Measurements from ENCODE around the gene AATF.

The AATF gene

GRCh38 chr17:36977066-36977465, 28.3 kb downstream of the AATF start:
- ChIA-PET POLR2A (no interaction called here), CTCF (interaction anchor here (0.7 kb wide), 1 partner anchor 36 kb away, joined by 3 read pairs; no protein-coding TSS in a partner anchor)
- no peak for DNase-seq (ENCODE audit: low read depth, low spot score)

DNA sequence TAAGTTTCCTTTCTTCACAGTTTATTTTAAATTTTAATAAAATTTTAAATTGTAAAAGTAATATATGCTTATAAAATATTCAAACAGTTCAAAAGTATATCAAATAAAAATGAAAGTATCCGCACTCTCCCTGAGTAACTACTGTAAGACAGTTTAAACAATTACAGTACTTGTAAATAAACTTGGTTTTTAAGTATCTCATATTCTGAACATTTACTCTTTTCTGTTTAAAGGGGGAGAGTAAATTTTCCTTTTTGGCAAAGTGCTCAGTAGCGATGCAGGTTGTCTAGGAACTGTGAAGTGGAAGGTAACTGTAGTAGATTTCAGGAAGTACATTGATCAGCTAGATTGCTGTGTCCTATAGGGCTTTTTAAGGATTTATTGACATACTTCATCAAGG, 28.8 kb downstream of the AATF start:
- CTCF ChIA-PET: no interaction called here
- no peak for DNase-seq (ENCODE audit: low read depth, low spot score)
- POLR2A ChIA-PET: no interaction called here
- H3K4me3 ChIP-seq (ENCODE audit: low read depth, low read length): no peak overlapping the region
- no peak for TF ChIP-seq CTCF (IDR thresholded peaks at IDR 0.05; ENCODE audit: insufficient read depth, low read length, missing control alignments)

More at GRCh38 chr17:36977066-36977465, 28.3 kb downstream of the AATF start:
- TF ChIP-seq CTCF (IDR thresholded peaks at IDR 0.05; ENCODE audit: insufficient read depth, low read length, missing control alignments): no peak
- H3K4me3 ChIP-seq (ENCODE audit: low read depth, low read length): no peak overlapping the region

GRCh38 chr17:36978810-36979564, 30.2 kb downstream of the AATF start:
- ChIA-PET POLR2A (interaction anchor here (1.5 kb wide), 1 partner anchor 30 kb away, joined by 3 read pairs; no protein-coding TSS in a partner anchor), CTCF (interaction anchor here (1.1 to 1.6 kb wide), 2 partner anchors 10 to 69 kb away, joined by 3 to 4 read pairs; no protein-coding TSS in a partner anchor)
- H3K4me3 ChIP-seq (ENCODE audit: low read depth, low read length): no peak overlapping the region
- TF ChIP-seq CTCF (IDR thresholded peaks at IDR 0.05; ENCODE audit: insufficient read depth, low read length, missing control alignments): no peak
- DNase-seq (ENCODE audit: low read depth, low spot score): no peak

DNA sequence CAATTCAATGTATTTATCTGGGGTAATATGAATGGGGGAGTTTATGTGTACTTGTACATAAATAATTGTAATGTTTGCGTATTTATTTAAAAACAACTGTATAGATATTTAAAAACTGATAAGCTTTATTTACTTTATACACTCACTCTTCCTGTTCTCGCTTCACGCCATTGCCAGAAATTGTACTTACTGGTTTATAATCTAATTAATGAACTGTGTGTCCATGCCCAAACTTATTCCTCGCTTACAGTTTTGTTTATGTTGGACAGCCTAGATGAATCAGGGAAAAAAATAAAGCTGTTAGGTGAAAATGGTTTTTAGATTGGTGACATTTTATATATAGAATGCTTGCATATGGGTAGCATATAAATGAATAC, 30.8 kb downstream of the AATF start:
- POLR2A ChIA-PET: no interaction called here
- no peak overlapping the region for H3K4me3 ChIP-seq (ENCODE audit: low read depth, low read length)
- TF ChIP-seq CTCF (IDR thresholded peaks at IDR 0.05; ENCODE audit: insufficient read depth, low read length, missing control alignments): no peak
- no peak for DNase-seq (ENCODE audit: low read depth, low spot score)
- CTCF ChIA-PET: interaction anchor here (1.0 to 1.6 kb wide), 4 partner anchors 11 to 376 kb away, joined by 3 to 4 read pairs (median 3); no protein-coding TSS in a partner anchor

- TF ChIP-seq CTCF (IDR thresholded peaks at IDR 0.05; ENCODE audit: insufficient read depth, low read length, missing control alignments): no peak
- ChIA-PET POLR2A (no interaction called here), CTCF (interaction anchor here (0.9 to 1.3 kb wide), 4 partner anchors 14 to 378 kb away, joined by 3 read pairs; partner anchors contain the start of gene MRM1)
- no peak overlapping the region for H3K4me3 ChIP-seq (ENCODE audit: low read depth, low read length)
- DNase-seq (ENCODE audit: low read depth, low spot score): no peak
Observed at GRCh38 chr17:36980280-36980761, 31.6 kb downstream of the AATF start.

DNA sequence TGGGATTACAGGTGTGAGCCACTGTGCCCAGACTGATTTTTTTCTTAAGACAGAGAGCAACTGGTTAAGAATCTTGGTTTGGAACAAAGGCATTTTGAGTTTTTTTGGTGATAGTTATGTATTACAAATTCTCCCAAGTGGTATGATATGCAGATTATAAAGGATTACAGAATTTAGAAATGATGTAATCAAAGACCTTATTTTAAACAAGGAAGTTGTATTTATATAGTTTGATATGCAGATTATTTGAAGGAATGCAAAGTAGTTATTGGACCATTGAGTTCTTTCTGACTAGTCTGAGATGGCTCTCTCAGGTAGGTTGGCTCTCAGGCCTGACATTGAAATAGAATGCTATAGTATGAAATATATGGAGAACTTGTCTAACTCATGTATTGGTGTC, 34.9 kb downstream of the AATF start:
- no peak overlapping the region for H3K4me3 ChIP-seq (ENCODE audit: low read depth, low read length)
- TF ChIP-seq CTCF (IDR thresholded peaks at IDR 0.05; ENCODE audit: insufficient read depth, low read length, missing control alignments): no peak
- CTCF ChIA-PET: no interaction called here
- no peak for DNase-seq (ENCODE audit: low read depth, low spot score)
- POLR2A ChIA-PET: no interaction called here

Measured in AG04449 (cell line).